Measurements from ENCODE around the gene EDNRA.

The EDNRA gene

GRCh38 chr4:147513091-147513490 lies 32.2 kb downstream of the EDNRA start:
- H2AK5ac ChIP-seq (ENCODE audit: low read depth, low read length), result no peak overlapping the region
- H2BK12ac ChIP-seq (ENCODE audit: low read length), result no peak overlapping the region
- DNase-seq (ENCODE audit: low spot score), result no peak
- H3K4me2 ChIP-seq (ENCODE audit: insufficient read depth, low read length, poor library complexity, severe bottlenecking), result no peak overlapping the region
- no peak overlapping the region for H3K18ac ChIP-seq (ENCODE audit: low read length)
- H3K9me3 ChIP-seq (replicated peaks in 1 of 2; ENCODE audit: control insufficient read depth in 2 of 2, insufficient read depth in 1 of 2, low read depth in 1 of 2, low read length in 2 of 2), result no peaks in the 10 kb centered on the region
- whole genome bisulfite sequencing, 2 donors (ENCODE audit: extremely low coverage in 2 of 2, insufficient read length in 2 of 2, insufficient replicate concordance in 1 of 2), result no CpG with 5 or more reads among the region's 2 CpGs
- no peak overlapping the region for H3K14ac ChIP-seq (ENCODE audit: low read length)
- no peaks in the 10 kb centered on the region for H3K79me1 ChIP-seq (ENCODE audit: low read depth, low read length)
- no peak overlapping the region for H3K23ac ChIP-seq (ENCODE audit: low read depth, low read length, poor library complexity)
- no peak overlapping the region for H4K8ac ChIP-seq (ENCODE audit: low read depth, low read length)
- H2BK5ac ChIP-seq (ENCODE audit: low read length), result no peak overlapping the region
- no peak overlapping the region for H3K27ac ChIP-seq (replicated peaks; ENCODE audit: low read length)
- no peaks in the 10 kb centered on the region for H3K36me3 ChIP-seq (replicated peaks in 1 of 2; ENCODE audit: control insufficient read depth in 2 of 2, insufficient read depth in 2 of 2, low read length in 2 of 2)
- no peak overlapping the region for H3K9ac ChIP-seq (ENCODE audit: low read depth, low read length, poor library complexity)
- H3K4me1 ChIP-seq (ENCODE audit: control insufficient read depth in 2 of 2, insufficient read depth in 1 of 2, low read depth in 1 of 2, low read length in 2 of 2), result no peaks in the 10 kb centered on the region
- H2BK120ac ChIP-seq (ENCODE audit: low read depth, low read length), result no peak overlapping the region
- no peaks in the 10 kb centered on the region for H3K27me3 ChIP-seq (ENCODE audit: control insufficient read depth in 3 of 3, insufficient read depth in 3 of 3, low read depth in 1 of 3, low read length in 3 of 3)
- no peak overlapping the region for H4K91ac ChIP-seq (ENCODE audit: low read depth, low read length, poor library complexity)
- H3K4me3 ChIP-seq (ENCODE audit: low read length in 2 of 2), result no peak overlapping the region
- no peak overlapping the region for H2AFZ ChIP-seq (ENCODE audit: low read length)
- H3K4ac ChIP-seq (ENCODE audit: low read length), result no peak overlapping the region
- no peak overlapping the region for H2BK15ac ChIP-seq (ENCODE audit: low read length)

DNA sequence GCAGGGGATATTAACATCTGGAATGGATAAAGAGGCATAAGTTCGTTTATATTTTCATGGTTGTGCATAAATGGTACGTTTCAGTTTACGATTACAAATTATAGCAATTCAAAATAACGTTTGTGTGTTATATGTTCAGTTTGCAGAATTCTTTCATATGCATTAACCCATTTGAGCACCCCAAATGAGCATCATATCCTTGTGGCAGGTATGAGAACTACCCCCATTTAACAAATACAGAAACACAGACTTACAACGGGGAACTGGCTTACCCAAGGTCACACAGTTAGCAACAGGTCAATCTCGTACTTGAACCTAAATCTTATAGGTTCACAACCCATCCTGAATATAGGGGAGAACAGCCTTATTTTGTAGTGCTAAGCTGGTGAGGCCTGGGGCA lies 33.1 kb downstream of the EDNRA start:
- Histone ChIP-seq H3K4me2 (ENCODE audit: insufficient read depth, low read length, poor library complexity, severe bottlenecking) (no peak overlapping the region), H3K36me3 (replicated peaks in 1 of 2; ENCODE audit: control insufficient read depth in 2 of 2, insufficient read depth in 2 of 2, low read length in 2 of 2) (no peaks in the 10 kb centered on the region), H2AFZ (ENCODE audit: low read length) (no peak overlapping the region), H2BK15ac (ENCODE audit: low read length) (no peak overlapping the region), H3K18ac (ENCODE audit: low read length) (no peak overlapping the region), H3K4ac (ENCODE audit: low read length) (no peak overlapping the region), H2AK5ac (ENCODE audit: low read depth, low read length) (no peak overlapping the region), H3K27ac (replicated peaks; ENCODE audit: low read length) (no peak overlapping the region), H4K91ac (ENCODE audit: low read depth, low read length, poor library complexity) (no peak overlapping the region), H4K8ac (ENCODE audit: low read depth, low read length) (no peak overlapping the region), H3K9me3 (replicated peaks in 1 of 2; ENCODE audit: control insufficient read depth in 2 of 2, insufficient read depth in 1 of 2, low read depth in 1 of 2, low read length in 2 of 2) (no peaks in the 10 kb centered on the region), H2BK5ac (ENCODE audit: low read length) (no peak overlapping the region), H3K27me3 (ENCODE audit: control insufficient read depth in 3 of 3, insufficient read depth in 3 of 3, low read depth in 1 of 3, low read length in 3 of 3) (no peaks in the 10 kb centered on the region), H3K4me1 (ENCODE audit: control insufficient read depth in 2 of 2, insufficient read depth in 1 of 2, low read depth in 1 of 2, low read length in 2 of 2) (no peaks in the 10 kb centered on the region), H3K14ac (ENCODE audit: low read length) (no peak overlapping the region), H2BK12ac (ENCODE audit: low read length) (no peak overlapping the region), H2BK120ac (ENCODE audit: low read depth, low read length) (no peak overlapping the region), H3K23ac (ENCODE audit: low read depth, low read length, poor library complexity) (no peak overlapping the region), H3K9ac (ENCODE audit: low read depth, low read length, poor library complexity) (no peak overlapping the region), H3K4me3 (ENCODE audit: low read length in 2 of 2) (no peak overlapping the region), H3K79me1 (ENCODE audit: low read depth, low read length) (no peaks in the 10 kb centered on the region)
- no CpG with 5 or more reads among the region's 6 CpGs for WGBS, 2 donors (ENCODE audit: extremely low coverage in 2 of 2, insufficient read length in 2 of 2, insufficient replicate concordance in 1 of 2)
- no peak for DNase-seq (ENCODE audit: low spot score)

DNA sequence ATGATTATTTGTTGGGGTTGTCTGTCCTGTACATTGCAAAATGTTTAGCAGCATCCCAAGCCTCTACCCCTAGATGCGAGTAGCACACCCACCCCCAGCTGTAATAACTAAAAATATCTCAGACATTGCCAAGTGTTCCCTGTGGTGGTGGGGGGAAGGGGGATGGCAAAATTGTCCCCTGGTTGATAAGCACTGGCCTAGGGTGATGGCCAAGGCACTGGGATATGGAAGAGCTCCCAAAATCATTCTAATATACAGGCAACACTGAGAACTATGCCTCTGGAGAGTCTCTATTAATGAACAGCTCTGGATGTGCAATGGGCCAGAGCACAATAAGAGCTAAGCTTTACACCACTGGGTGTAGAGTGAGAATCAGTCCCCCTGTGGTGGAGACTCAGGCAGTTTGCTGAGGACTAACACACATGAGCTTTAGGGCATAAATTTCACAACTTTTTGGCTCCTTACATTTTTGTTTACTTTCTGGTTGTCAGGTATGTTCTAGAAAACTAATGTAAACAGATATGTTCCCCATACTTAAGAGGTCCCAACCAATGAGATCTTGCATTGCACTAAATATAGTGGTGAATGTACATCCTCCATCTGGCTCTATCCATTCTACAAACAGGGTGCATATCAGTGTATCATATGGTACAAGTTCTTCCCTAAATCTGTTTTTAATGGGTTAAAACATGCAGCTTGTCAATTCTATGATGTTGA lies 34.5 kb downstream of the EDNRA start:
- no peak overlapping the region for H2BK5ac ChIP-seq (ENCODE audit: low read length)
- no peak overlapping the region for H3K4me2 ChIP-seq (ENCODE audit: insufficient read depth, low read length, poor library complexity, severe bottlenecking)

GRCh38 chr4:147516133-147516532 lies 35.2 kb downstream of the EDNRA start:
- Histone ChIP-seq H2BK12ac (ENCODE audit: low read length) (peak overlapping the region; percentile 16), H2BK5ac (ENCODE audit: low read length) (no peak overlapping the region), H2BK15ac (ENCODE audit: low read length) (no peak overlapping the region), H3K27ac (replicated peaks; ENCODE audit: low read length) (no peak overlapping the region), H2AK5ac (ENCODE audit: low read depth, low read length) (no peak overlapping the region), H3K36me3 (replicated peaks in 1 of 2; ENCODE audit: control insufficient read depth in 2 of 2, insufficient read depth in 2 of 2, low read length in 2 of 2) (no peaks in the 10 kb centered on the region), H3K4ac (ENCODE audit: low read length) (no peak overlapping the region), H3K23ac (ENCODE audit: low read depth, low read length, poor library complexity) (no peak overlapping the region), H3K4me2 (ENCODE audit: insufficient read depth, low read length, poor library complexity, severe bottlenecking) (no peak overlapping the region), H2BK120ac (ENCODE audit: low read depth, low read length) (no peak overlapping the region), H4K91ac (ENCODE audit: low read depth, low read length, poor library complexity) (no peak overlapping the region), H3K9me3 (replicated peaks in 1 of 2; ENCODE audit: control insufficient read depth in 2 of 2, insufficient read depth in 1 of 2, low read depth in 1 of 2, low read length in 2 of 2) (peaks cover 0 to 2% of the 10 kb centered on the region in 2 donors), H3K4me3 (ENCODE audit: low read length in 2 of 2) (no peak overlapping the region), H4K8ac (ENCODE audit: low read depth, low read length) (no peak overlapping the region), H3K14ac (ENCODE audit: low read length) (no peak overlapping the region), H3K18ac (ENCODE audit: low read length) (no peak overlapping the region), H3K27me3 (ENCODE audit: control insufficient read depth in 3 of 3, insufficient read depth in 3 of 3, low read depth in 1 of 3, low read length in 3 of 3) (no peaks in the 10 kb centered on the region), H3K9ac (ENCODE audit: low read depth, low read length, poor library complexity) (no peak overlapping the region), H3K79me1 (ENCODE audit: low read depth, low read length) (no peaks in the 10 kb centered on the region), H2AFZ (ENCODE audit: low read length) (no peak overlapping the region), H3K4me1 (ENCODE audit: control insufficient read depth in 2 of 2, insufficient read depth in 1 of 2, low read depth in 1 of 2, low read length in 2 of 2) (no peaks in the 10 kb centered on the region)
- no peak for DNase-seq (ENCODE audit: low spot score)
- no CpG with 5 or more reads among the region's 1 CpG for WGBS, 2 donors (ENCODE audit: extremely low coverage in 2 of 2, insufficient read length in 2 of 2, insufficient replicate concordance in 1 of 2)

More for the DNA sequence above, 34.5 kb downstream of the EDNRA start:
- Histone ChIP-seq H2BK12ac (ENCODE audit: low read length) (no peak overlapping the region), H3K4me1 (ENCODE audit: control insufficient read depth in 2 of 2, insufficient read depth in 1 of 2, low read depth in 1 of 2, low read length in 2 of 2) (no peaks in the 10 kb centered on the region), H3K9me3 (replicated peaks in 1 of 2; ENCODE audit: control insufficient read depth in 2 of 2, insufficient read depth in 1 of 2, low read depth in 1 of 2, low read length in 2 of 2) (peaks cover 0 to 2% of the 10 kb centered on the region in 2 donors), H2AFZ (ENCODE audit: low read length) (no peak overlapping the region), H3K23ac (ENCODE audit: low read depth, low read length, poor library complexity) (no peak overlapping the region), H3K36me3 (replicated peaks in 1 of 2; ENCODE audit: control insufficient read depth in 2 of 2, insufficient read depth in 2 of 2, low read length in 2 of 2) (no peaks in the 10 kb centered on the region), H3K9ac (ENCODE audit: low read depth, low read length, poor library complexity) (no peak overlapping the region), H3K27ac (replicated peaks; ENCODE audit: low read length) (no peak overlapping the region), H3K4me3 (ENCODE audit: low read length in 2 of 2) (no peak overlapping the region), H3K27me3 (ENCODE audit: control insufficient read depth in 3 of 3, insufficient read depth in 3 of 3, low read depth in 1 of 3, low read length in 3 of 3) (no peaks in the 10 kb centered on the region), H2BK15ac (ENCODE audit: low read length) (no peak overlapping the region), H3K79me1 (ENCODE audit: low read depth, low read length) (no peaks in the 10 kb centered on the region), H4K91ac (ENCODE audit: low read depth, low read length, poor library complexity) (no peak overlapping the region), H3K14ac (ENCODE audit: low read length) (no peak overlapping the region), H2BK120ac (ENCODE audit: low read depth, low read length) (no peak overlapping the region), H4K8ac (ENCODE audit: low read depth, low read length) (no peak overlapping the region), H3K4ac (ENCODE audit: low read length) (no peak overlapping the region), H3K18ac (ENCODE audit: low read length) (no peak overlapping the region), H2AK5ac (ENCODE audit: low read depth, low read length) (no peak overlapping the region)
- no peak for DNase-seq (ENCODE audit: low spot score)
- no CpG with 5 or more reads among the region's 1 CpG for WGBS, 2 donors (ENCODE audit: extremely low coverage in 2 of 2, insufficient read length in 2 of 2, insufficient replicate concordance in 1 of 2)
